Naive thymus-derived CD8-positive, alpha-beta T cell (primary cell): Measurements from ENCODE around the gene ADCY5. TPM values are rescaled to one million over a fixed set of nuclear protein-coding genes. Genes with fewer than 3 reads are reported as not detected.
A peak's percentile ranks its signal among the peaks of the same experiment; 100 is the strongest.
"Not testable (repeated sequence)": the region's sequence is repeated elsewhere in the genome, so short reads cannot be mapped to it uniquely, and the experiment has no call there.

Experiments
- ATAC-seq, 2 donors: fragments of 150-1000 bp; cut with Tn5 transposase in 1 of 2; sonication (Bioruptor Pico), chemical (Tn5 transposase) in 1 of 2; 1 replicate in 1 of 2; 2 replicates in 1 of 2; pipeline ENCODE4 v1.10.0; 2021; ENCODE audit warnings: mild to moderate bottlenecking in 2 of 2, moderate library complexity in 2 of 2
- POLR2A ChIA-PET: fragments of 350-600 bp; sonication (Branson Sonifier 250); formaldehyde crosslinking; loops from one replicate; lab custom pipeline; 2021; ENCODE audit warnings: antibody characterized with exemption; lab: Charles Lee
- DNase-seq, 10 donors: peaks; one replicate each; pipeline versions ENCODE4 v3.0.0 to v3.0.0-alpha.2; 2020 to 2022
- H3K27ac Mint-ChIP-seq, 10 donors: one replicate each; pipeline ENCODE4 v1.8.0; 2020 to 2022; ENCODE audit warnings: mild to moderate bottlenecking in 10 of 10, mixed read lengths in 10 of 10, moderate library complexity in 4 of 10, inconsistent platforms in 1 of 10
- H3K27me3 Mint-ChIP-seq, 5 donors: one replicate each; pipeline ENCODE4 v1.8.0; 2021 to 2022; ENCODE audit warnings: mixed read lengths in 5 of 5
- H3K36me3 Mint-ChIP-seq, 3 donors: one replicate each; pipeline ENCODE4 v1.8.0; 2020 to 2022; ENCODE audit warnings: mixed read lengths in 3 of 3, mild to moderate bottlenecking in 2 of 3, inconsistent platforms in 1 of 3
- H3K4me1 Mint-ChIP-seq, 4 donors: one replicate each; pipeline ENCODE4 v1.8.0; 2021 to 2022; ENCODE audit warnings: mixed read lengths in 4 of 4
- H3K4me3 Mint-ChIP-seq, 10 donors: one replicate each; pipeline ENCODE4 v1.8.0; 2020 to 2022; ENCODE audit warnings: mild to moderate bottlenecking in 10 of 10, mixed read lengths in 10 of 10, moderate library complexity in 6 of 10, inconsistent platforms in 1 of 10
- H3K9me3 Mint-ChIP-seq, 9 donors: one replicate each; pipeline ENCODE4 v1.8.0; 2020 to 2022; ENCODE audit warnings: mixed read lengths in 9 of 9, mild to moderate bottlenecking in 3 of 9, inconsistent platforms in 1 of 9, moderate library complexity in 1 of 9
- polyA plus RNA-seq, 3 donors: library from polyadenylated mRNA; unstranded; fragments of 300-500 nt; fragmentation: Illumina TruSeq; gene quantifications; one replicate each; pipeline ENCODE4 v1.2.3, GENCODE V29; 2021
- total RNA-seq, 8 experiments: library from RNA in 2 of 8; stranded (reverse) in 2 of 8; gene quantifications; one replicate each; pipeline ENCODE4 v1.2.3 and lab custom pipeline; 2021 to 2026

The ADCY5 gene
- total and polyA plus RNA-seq, 5 experiments from 2014 or later: 0.03 to 0.07 TPM; not detected in 3

- POLR2A ChIA-PET: no interaction called here
- Mint-ChIP-seq H3K36me3 (peaks cover 11 to 56% (median 39%) of the 10 kb centered on the region in 3 donors), H3K9me3 (peaks cover 0 to 3% (median 0%) of the 10 kb centered on the region in 9 donors), H3K4me1 (no peaks in the 10 kb centered on the region), H3K27ac (no peak overlapping the region), H3K27me3 (no peaks in the 10 kb centered on the region), H3K4me3 (no peak overlapping the region)
- DNase-seq (no peak), ATAC-seq (no peak)
Measured at GRCh38 chr3:123261666-123262065, 187.2 kb downstream of the ADCY5 start.

DNA sequence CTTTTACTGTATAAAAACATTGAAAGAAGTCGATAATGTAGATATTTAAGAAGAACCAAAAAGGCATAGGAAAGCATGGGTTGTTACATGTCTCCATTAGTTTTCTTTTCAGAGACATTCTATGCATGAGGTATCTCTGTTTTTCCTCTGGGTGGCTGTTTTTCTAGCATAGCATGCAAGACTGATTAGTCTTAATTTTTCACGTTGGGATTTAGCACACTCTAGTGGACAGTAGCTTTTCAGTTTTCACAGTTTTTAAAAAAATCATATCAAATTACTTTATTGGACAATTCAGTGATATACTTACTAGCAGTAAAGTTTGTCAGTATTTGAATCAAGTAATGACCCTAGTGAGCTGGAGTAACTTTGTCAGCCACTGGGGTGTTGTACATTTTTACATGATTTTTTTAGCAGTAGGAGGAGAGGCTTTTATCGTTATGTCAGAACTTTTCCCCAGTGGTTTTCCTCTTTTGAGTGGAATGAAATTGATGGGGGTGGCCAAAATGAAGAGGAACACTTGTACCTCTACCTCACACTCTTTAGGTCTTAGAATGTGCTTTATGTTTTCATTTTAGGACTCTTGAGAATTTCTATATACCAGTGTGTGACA, 190.0 kb downstream of the ADCY5 start:
- Mint-ChIP-seq H3K36me3 (peaks cover 0 to 46% (median 17%) of the 10 kb centered on the region in 3 donors), H3K4me3 (no peak overlapping the region), H3K9me3 (no peaks in the 10 kb centered on the region), H3K27me3 (no peaks in the 10 kb centered on the region), H3K4me1 (peaks cover 0 to 4% (median 0%) of the 10 kb centered on the region in 4 donors), H3K27ac (no peak overlapping the region)
- DNase-seq (peak in 2 of 10 donors; percentile 25), ATAC-seq (peak; percentile 54 to 55)
- POLR2A ChIA-PET: no interaction called here

- no peak for ATAC-seq
- peaks cover 0 to 45% (median 14%) of the 10 kb centered on the region in 3 donors for H3K36me3 Mint-ChIP-seq
- no peak overlapping the region for H3K27ac Mint-ChIP-seq
- POLR2A ChIA-PET: no interaction called here
- H3K4me1 Mint-ChIP-seq: peaks cover 0 to 4% (median 0%) of the 10 kb centered on the region in 4 donors
- no peak overlapping the region for H3K4me3 Mint-ChIP-seq
- H3K27me3 Mint-ChIP-seq: no peaks in the 10 kb centered on the region
- no peaks in the 10 kb centered on the region for H3K9me3 Mint-ChIP-seq
- no peak for DNase-seq
Measured at GRCh38 chr3:123258359-123258758, 190.5 kb downstream of the ADCY5 start.

DNA sequence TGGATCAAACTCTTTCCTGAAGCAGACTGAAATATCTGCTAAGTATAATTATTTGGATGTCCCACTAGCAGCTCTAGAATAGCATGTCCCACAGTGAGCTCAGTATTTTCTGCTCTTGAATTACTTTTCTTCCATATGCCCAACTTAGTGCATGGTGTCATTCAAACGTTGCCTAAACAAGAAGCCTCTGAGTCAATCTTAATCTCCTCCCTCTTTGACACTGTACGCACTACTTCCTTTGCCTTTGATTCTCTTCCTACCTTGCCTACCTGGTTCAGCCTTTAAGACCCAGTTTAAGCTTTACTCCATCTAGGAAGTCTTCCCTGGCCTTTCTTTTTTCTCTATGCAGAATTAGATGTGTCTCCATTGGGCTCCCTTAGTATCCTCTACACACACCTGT, 192.6 kb downstream of the ADCY5 start:
- Mint-ChIP-seq H3K27me3 (no peaks in the 10 kb centered on the region), H3K4me3 (no peak overlapping the region), H3K4me1 (peaks cover 0 to 4% (median 0%) of the 10 kb centered on the region in 4 donors), H3K9me3 (no peaks in the 10 kb centered on the region), H3K27ac (peak overlapping the region in 1 of 10 donors; percentile 33), H3K36me3 (peaks cover 0 to 47% (median 6%) of the 10 kb centered on the region in 3 donors)
- DNase-seq: no peak
- POLR2A ChIA-PET: interaction anchor here (0.6 kb wide), 1 partner anchor 12 kb away, joined by 4 read pairs; no protein-coding TSS in a partner anchor
- ATAC-seq: no peak

DNA sequence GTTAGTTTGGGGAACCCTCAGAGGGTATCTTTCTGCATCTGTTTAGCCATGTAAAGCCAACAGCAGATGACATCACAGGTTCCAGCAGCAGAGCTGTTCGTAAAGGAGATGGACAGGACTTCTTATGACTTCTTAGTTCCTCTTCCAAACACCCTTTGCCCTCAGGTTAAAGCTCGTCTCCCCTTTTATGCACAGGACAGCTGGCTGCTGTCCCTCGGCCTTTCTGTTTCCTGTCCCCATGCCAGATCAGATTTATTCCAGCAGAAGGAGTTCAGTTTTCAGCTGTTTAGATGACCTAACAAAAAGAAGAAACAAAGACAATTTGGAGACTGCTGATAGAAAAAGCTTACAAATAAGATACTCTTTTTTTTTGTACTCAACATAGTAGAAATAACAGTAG, 202.0 kb downstream of the ADCY5 start:
- Mint-ChIP-seq H3K9me3 (no peaks in the 10 kb centered on the region), H3K4me3 (no peak overlapping the region), H3K36me3 (peaks cover 17 to 64% (median 29%) of the 10 kb centered on the region in 3 donors), H3K27me3 (no peaks in the 10 kb centered on the region), H3K4me1 (peaks cover 10 to 20% (median 18%) of the 10 kb centered on the region in 4 donors), H3K27ac (no peak overlapping the region)
- no peak for DNase-seq
- no peak for ATAC-seq
- POLR2A ChIA-PET: no interaction called here

DNA sequence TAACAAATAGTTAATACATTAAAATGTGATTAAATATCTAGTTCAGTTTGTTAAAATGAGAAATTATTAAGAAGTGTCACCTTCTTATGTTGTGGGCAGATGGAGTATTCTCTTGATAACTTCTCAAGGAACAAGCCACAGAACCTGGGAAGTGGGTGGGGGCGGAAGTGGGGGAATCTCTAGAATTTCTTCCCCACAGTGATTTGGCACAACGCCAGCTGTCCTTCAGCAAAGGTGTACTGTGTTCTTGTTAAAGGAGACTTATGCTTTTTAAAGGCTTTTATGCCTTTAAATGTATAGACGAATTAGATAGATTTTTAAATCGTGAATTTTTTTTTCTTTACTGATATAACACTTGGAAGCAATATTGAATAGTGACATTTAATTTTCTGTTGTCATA, 204.8 kb downstream of the ADCY5 start:
- DNase-seq (peak in 9 of 10 donors; percentile 5 to 63 (median 24)), ATAC-seq (peak in 1 of 2 donors; percentile 20)
- Mint-ChIP-seq H3K27ac (peak overlapping the region in 2 of 10 donors; percentile 16 to 37), H3K36me3 (peaks cover 25 to 66% (median 49%) of the 10 kb centered on the region in 3 donors), H3K4me1 (peaks cover 14 to 33% (median 28%) of the 10 kb centered on the region in 4 donors), H3K4me3 (no peak overlapping the region), H3K27me3 (no peaks in the 10 kb centered on the region), H3K9me3 (no peaks in the 10 kb centered on the region)
- POLR2A ChIA-PET: interaction anchor here (0.7 kb wide), 1 partner anchor 12 kb away, joined by 4 read pairs; no protein-coding TSS in a partner anchor

DNA sequence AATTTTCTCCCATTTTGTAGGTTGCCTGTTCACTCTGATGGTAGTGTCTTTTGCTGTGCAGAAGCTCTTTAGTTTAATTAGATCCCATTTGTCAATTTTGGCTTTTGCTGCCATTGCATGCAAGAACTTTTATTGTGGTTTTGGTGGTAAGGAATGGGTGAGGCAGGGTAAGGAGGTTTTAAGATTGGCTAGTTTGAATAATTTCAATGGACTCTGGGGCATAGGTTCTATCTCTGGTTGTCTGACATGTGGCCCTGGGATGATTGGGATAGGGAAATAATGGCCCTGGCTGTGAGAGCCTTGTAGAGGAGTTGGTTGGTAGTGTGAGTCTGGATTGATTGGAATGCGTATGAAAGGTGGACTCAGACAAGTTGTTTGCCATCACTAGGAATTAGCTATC, 209.1 kb downstream of the ADCY5 start:
- peaks cover 18 to 37% (median 31%) of the 10 kb centered on the region in 4 donors for H3K4me1 Mint-ChIP-seq
- peak overlapping the region in 6 of 10 donors; percentile 1 to 85 (median 42) for H3K27ac Mint-ChIP-seq
- ATAC-seq (no peak), DNase-seq (no peak)
- H3K4me3 Mint-ChIP-seq: no peak overlapping the region
- peaks cover 7 to 48% (median 32%) of the 10 kb centered on the region in 3 donors for H3K36me3 Mint-ChIP-seq
- no peaks in the 10 kb centered on the region for H3K9me3 Mint-ChIP-seq
- H3K27me3 Mint-ChIP-seq: no peaks in the 10 kb centered on the region
- POLR2A ChIA-PET: no interaction called here

DNA sequence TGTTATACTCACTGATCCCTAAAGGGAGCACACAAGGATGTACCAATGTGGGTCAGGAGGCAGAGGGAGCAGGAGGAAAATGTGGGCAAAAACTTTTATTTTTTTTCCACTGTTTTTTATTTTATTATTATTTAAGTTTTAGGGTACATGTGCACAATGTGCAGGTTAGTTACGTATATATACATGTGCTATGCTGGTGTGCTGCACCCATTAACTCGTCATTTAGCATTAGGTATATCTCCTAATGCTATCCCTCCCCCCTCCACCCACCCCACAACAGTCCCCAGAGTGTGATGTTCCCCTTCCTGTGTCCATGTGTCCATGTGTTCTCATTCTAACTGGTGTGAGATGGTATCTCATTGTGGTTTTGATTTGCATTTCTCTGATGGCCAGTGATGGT, 209.7 kb downstream of the ADCY5 start:
- POLR2A ChIA-PET, H3K4me3 Mint-ChIP-seq, ATAC-seq, H3K27me3 Mint-ChIP-seq, H3K9me3 Mint-ChIP-seq, DNase-seq: not testable (repeated sequence)
- H3K36me3 Mint-ChIP-seq: peaks cover 7 to 47% (median 31%) of the 10 kb centered on the region in 3 donors
- H3K27ac Mint-ChIP-seq: peak overlapping the region in 2 of 10 donors; percentile 31 to 63
- H3K4me1 Mint-ChIP-seq: peaks cover 18 to 34% (median 25%) of the 10 kb centered on the region in 4 donors

- Mint-ChIP-seq H3K27ac (no peak overlapping the region), H3K27me3 (no peaks in the 10 kb centered on the region), H3K4me1 (peaks cover 9 to 22% (median 13%) of the 10 kb centered on the region in 4 donors), H3K9me3 (no peaks in the 10 kb centered on the region), H3K4me3 (no peak overlapping the region), H3K36me3 (peaks cover 7 to 52% (median 43%) of the 10 kb centered on the region in 3 donors)
- DNase-seq (no peak), ATAC-seq (no peak)
- POLR2A ChIA-PET: no interaction called here
Measured at GRCh38 chr3:123236902-123237301, 212.0 kb downstream of the ADCY5 start.

Other genes with a start within 250 kb of the ADCY5 start
- gene SEC22A, start 247.1 kb downstream of the ADCY5 start, total RNA-seq: 10 to 100 TPM; 19.5 to 19.8 TPM
- gene SEC22A, start 247.1 kb downstream of the ADCY5 start, polyA plus RNA-seq: 10 to 100 TPM in 2 of 3 donors, 1 to 10 TPM in 1; 6.7 to 12.7 (median 12.0) TPM
- 10 to 100 TPM; 26.1 to 28.9 TPM for gene HACD2, start 136.0 kb upstream of the ADCY5 start, total RNA-seq
- 10 to 100 TPM; 16.0 to 20.5 (median 20.1) TPM for gene HACD2, start 136.0 kb upstream of the ADCY5 start, polyA plus RNA-seq